Measurements from ENCODE around the gene MRPS27.

- no peak for TF ChIP-seq REST (IDR thresholded peaks at IDR 0.05; ENCODE audit: insufficient read depth in 1 of 2, low read depth in 2 of 2, low read length in 2 of 2)
- no peak for TF ChIP-seq SIN3A (IDR thresholded peaks at IDR 0.05; ENCODE audit: borderline replicate concordance, insufficient read depth, low read length)
- no peak for TF ChIP-seq POLR2AphosphoS5 (IDR thresholded peaks at IDR 0.05; ENCODE audit: low read depth, low read length)
- TF ChIP-seq TAF1 (IDR thresholded peaks at IDR 0.05; ENCODE audit: borderline replicate concordance, insufficient read depth, low read length), result no peak
Observed at GRCh38 chr5:72363166-72363802, 43.2 kb upstream of the MRPS27 start.
